HepG2 (cell line): Measurements from ENCODE around the gene CNOT10. TPM values are rescaled to one million over a fixed set of nuclear protein-coding genes. Genes with fewer than 3 reads are reported as not detected.

Experiments
- ASH2L ChIP-seq: fragments of 300-600, 200-600 bp; sonication (generic); IDR thresholded peaks from 2 replicates; pipeline ENCODE4 v1.7.0; 2017; ENCODE audit warnings: low read depth, mild to moderate bottlenecking, moderate library complexity, mixed read lengths, low read length; ENCODE audit not compliant: insufficient read length
- BRF2 ChIP-seq: sonication (generic); formaldehyde crosslinking; IDR thresholded peaks from 2 replicates; pipeline ENCODE4 v1.8.1; 2022; ENCODE audit warnings: mild to moderate bottlenecking, missing genetic modification reagents
- DPF2 ChIP-seq: sonication (generic); formaldehyde crosslinking; IDR thresholded peaks from 2 replicates; pipeline ENCODE4 v1.4.0; 2020; ENCODE audit warnings: mild to moderate bottlenecking, low read depth, missing genetic modification reagents, borderline replicate concordance
- NFE2L2 ChIP-seq: fragments of 150-350 bp; IDR thresholded peaks from 2 replicates; pipeline ENCODE4 v1.6.1; 2014; ENCODE audit warnings: low read length
- SMAD1 ChIP-seq: sonication (generic); formaldehyde crosslinking; IDR thresholded peaks from 2 replicates; pipeline ENCODE4 v1.4.0; 2020; ENCODE audit warnings: missing genetic modification reagents, low read depth, mild to moderate bottlenecking, borderline replicate concordance
- SOX6 ChIP-seq, 2 experiments: fragments of 450-650 bp in 1 of 2; sonication (generic) in 1 of 2; formaldehyde crosslinking in 1 of 2; IDR thresholded peaks; 2 replicates each; pipeline versions ENCODE4 v1.4.0 to v1.6.1; 2017 to 2020; ENCODE audit warnings: antibody characterized with exemption in 1 of 2, mild to moderate bottlenecking in 1 of 2, missing genetic modification reagents in 1 of 2
- ZBTB40 ChIP-seq, 2 experiments: fragments of 450-650 bp in 1 of 2; sonication (generic) in 1 of 2; formaldehyde crosslinking in 1 of 2; IDR thresholded peaks; 2 replicates each; pipeline versions ENCODE4 v1.6.1 to v1.8.0; 2016 to 2022; ENCODE audit warnings: antibody characterized with exemption in 1 of 2, mild to moderate bottlenecking in 1 of 2, missing genetic modification reagents in 1 of 2
- ZKSCAN8 ChIP-seq: IDR thresholded peaks from 2 replicates; pipeline ENCODE4 v1.6.1; 2016; ENCODE audit warnings: borderline replicate concordance, missing genetic modification reagents, missing compliant biosample characterization
- ZNF788 ChIP-seq: sonication (generic); formaldehyde crosslinking; IDR thresholded peaks from 2 replicates; pipeline ENCODE4 v1.5.0; 2020; ENCODE audit warnings: mild to moderate bottlenecking, missing genetic modification reagents, borderline replicate concordance
- polyA plus RNA-seq, 8 experiments: library from polyadenylated mRNA; depleted of rRNA in 3 of 8; stranded (reverse) in 7 of 8; unstranded in 1 of 8; fragments of >200 nt; fragmentation: Illumina TruSeq in 4 of 8; extraction: Trizol in 4 of 8; gene quantifications; 2 replicates each; pipeline versions ENCODE4 v1.2.1 to v1.2.3, GENCODE V29; 2011 to 2016; ENCODE audit warnings: low read depth in 4 of 8, missing spikeins in 1 of 8, mixed read lengths in 1 of 8; ENCODE audit not compliant: insufficient read depth in 1 of 8
- total RNA-seq, 5 experiments: library from RNA; depleted of rRNA; stranded (reverse); fragments of >200 nt; fragmentation: Illumina TruSeq; extraction: Trizol; gene quantifications; 2 replicates each; pipeline ENCODE4 v1.2.3, GENCODE V29; 2016; ENCODE audit warnings: low read depth in 1 of 5
- TF ChIP-seq, protein P1 (sequence below), 2 experiments: IDR thresholded peaks; 2 replicates each; pipeline ENCODE4 v1.6.1; 2011 to 2012; ENCODE audit warnings: low read length in 2 of 2, borderline replicate concordance in 1 of 2, low read depth in 1 of 2, mild to moderate bottlenecking in 1 of 2, moderate library complexity in 1 of 2

Gene CNOT10
- total and polyA plus RNA-seq, 2 of the 13 experiments (the other 11 are each of a cell fraction or from before 2014, with no cell fraction given) = 21.2 to 34.1 TPM

- no peak for TF ChIP-seq ZBTB40 (IDR thresholded peaks at IDR 0.05)
- TF ChIP-seq ZBTB40 (CRISPR knock-in tag; IDR thresholded peaks at IDR 0.05) = 0 out of 2 replicates have a peak, but pooled peaks have one; percentile 28
- TF ChIP-seq ZKSCAN8 (CRISPR knock-in tag) = no peak
- peak; percentile 85 for TF ChIP-seq DPF2 (CRISPR knock-in tag)
- TF ChIP-seq SMAD1 (CRISPR knock-in tag) = 0 out of 2 replicates have a peak, but pooled peaks have one; percentile 56
- TF ChIP-seq ASH2L = peak; percentile 56
- TF ChIP-seq, protein P1, sequence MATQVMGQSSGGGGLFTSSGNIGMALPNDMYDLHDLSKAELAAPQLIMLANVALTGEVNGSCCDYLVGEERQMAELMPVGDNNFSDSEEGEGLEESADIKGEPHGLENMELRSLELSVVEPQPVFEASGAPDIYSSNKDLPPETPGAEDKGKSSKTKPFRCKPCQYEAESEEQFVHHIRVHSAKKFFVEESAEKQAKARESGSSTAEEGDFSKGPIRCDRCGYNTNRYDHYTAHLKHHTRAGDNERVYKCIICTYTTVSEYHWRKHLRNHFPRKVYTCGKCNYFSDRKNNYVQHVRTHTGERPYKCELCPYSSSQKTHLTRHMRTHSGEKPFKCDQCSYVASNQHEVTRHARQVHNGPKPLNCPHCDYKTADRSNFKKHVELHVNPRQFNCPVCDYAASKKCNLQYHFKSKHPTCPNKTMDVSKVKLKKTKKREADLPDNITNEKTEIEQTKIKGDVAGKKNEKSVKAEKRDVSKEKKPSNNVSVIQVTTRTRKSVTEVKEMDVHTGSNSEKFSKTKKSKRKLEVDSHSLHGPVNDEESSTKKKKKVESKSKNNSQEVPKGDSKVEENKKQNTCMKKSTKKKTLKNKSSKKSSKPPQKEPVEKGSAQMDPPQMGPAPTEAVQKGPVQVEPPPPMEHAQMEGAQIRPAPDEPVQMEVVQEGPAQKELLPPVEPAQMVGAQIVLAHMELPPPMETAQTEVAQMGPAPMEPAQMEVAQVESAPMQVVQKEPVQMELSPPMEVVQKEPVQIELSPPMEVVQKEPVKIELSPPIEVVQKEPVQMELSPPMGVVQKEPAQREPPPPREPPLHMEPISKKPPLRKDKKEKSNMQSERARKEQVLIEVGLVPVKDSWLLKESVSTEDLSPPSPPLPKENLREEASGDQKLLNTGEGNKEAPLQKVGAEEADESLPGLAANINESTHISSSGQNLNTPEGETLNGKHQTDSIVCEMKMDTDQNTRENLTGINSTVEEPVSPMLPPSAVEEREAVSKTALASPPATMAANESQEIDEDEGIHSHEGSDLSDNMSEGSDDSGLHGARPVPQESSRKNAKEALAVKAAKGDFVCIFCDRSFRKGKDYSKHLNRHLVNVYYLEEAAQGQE (IDR thresholded peaks at IDR 0.05; ENCODE audit: borderline replicate concordance in 1 of 2, low read depth in 1 of 2, low read length in 2 of 2) = peak in 1 of 2 experiments; percentile 39; a peak in 1 of 4 replicates
- peak; percentile 3; the same call in 1 of the 2 replicates for TF ChIP-seq NFE2L2
- TF ChIP-seq SOX6 (IDR thresholded peaks at IDR 0.05) = no peak
- peak; percentile 83 for TF ChIP-seq SOX6 (CRISPR knock-in tag; IDR thresholded peaks at IDR 0.05)
- TF ChIP-seq BRF2 (CRISPR knock-in tag) = no peak
- peak; percentile 78; the same call in 1 of the 2 replicates for TF ChIP-seq ZNF788 (CRISPR knock-in tag)
Measured at GRCh38 chr3:32794487-32795308, 109.7 kb downstream of the CNOT10 start (continued).
